OCI-LY7 (cell line): ENCODE data around the gene KISS1R.

Experiments used
- CTCF ChIP-seq: fragments of 200-600 bp; sonication (generic); conservative IDR thresholded peaks from 2 replicates; pipeline ENCODE4 v1.5.1; 2014; ENCODE audit warnings: mild to moderate bottlenecking, antibody characterized with exemption, low read length, moderate library complexity, mixed read lengths
- EZH2phosphoT487 ChIP-seq: fragments of 200-600 bp; sonication (generic); IDR thresholded peaks from 2 replicates; pipeline ENCODE4 v1.6.1; 2018; ENCODE audit warnings: low read depth, borderline replicate concordance, mild to moderate bottlenecking, mixed run types, antibody characterized with exemption, low read length, moderate library complexity, mixed read lengths

- no peak for TF ChIP-seq CTCF
- TF ChIP-seq EZH2phosphoT487 = no peak
Measured at GRCh38 chr19:964116-964520, 47.0 kb downstream of the KISS1R start.
